ENCODE measurements around the gene ZFHX3. TPM values are rescaled to one million over a fixed set of nuclear protein-coding genes. Genes with fewer than 3 reads are reported as not detected.

The ZFHX3 gene
- total and polyA plus RNA-seq, 2 experiments from 2014 or later = 2.8 to 3.9 TPM

GRCh38 chr16:72945611-72946010, 102.3 kb downstream of the ZFHX3 start:
- Histone ChIP-seq H3K9me2 (ENCODE audit: insufficient read depth) (no peaks in the 10 kb centered on the region), H3K4me2 (ENCODE audit: unreplicated experiment) (no peak overlapping the region), H2AFZ (no peak overlapping the region), H3F3A (ENCODE audit: insufficient read depth) (no peaks in the 10 kb centered on the region), H3K4me3 (no peak overlapping the region), H3K27ac (no peak overlapping the region), H3K4me1 (ENCODE audit: insufficient read depth) (no peaks in the 10 kb centered on the region), H3K27me3 (replicated peaks; ENCODE audit: insufficient read depth) (no peaks in the 10 kb centered on the region), H3K9ac (no peak overlapping the region), H3K36me3 (ENCODE audit: low read depth) (no peaks in the 10 kb centered on the region; the same call in 1 of the 2 replicates), H3K9me3 (ENCODE audit: low read depth) (no peaks in the 10 kb centered on the region), H3K79me2 (ENCODE audit: insufficient read depth) (peaks cover 86% of the 10 kb centered on the region), H4K20me1 (ENCODE audit: insufficient read depth) (peaks cover 8% of the 10 kb centered on the region; the same call in 1 of the 2 replicates)
- TF ChIP-seq EZH2 (IDR thresholded peaks at IDR 0.05; ENCODE audit: insufficient read depth, poor library complexity, severe bottlenecking) (no peak), EZH2phosphoT487 (IDR thresholded peaks at IDR 0.05; ENCODE audit: insufficient read depth, low read depth) (no peak)
- 98% methylated on average over 8 of the region's 8 CpGs for WGBS, 2 experiments (ENCODE audit: low coverage in 1 of 2, low lambda C conversion rate in 2 of 2, missing lambda C conversion rate in 2 of 2)
- in situ Hi-C loops (cut with MboI) = no loop called here
- DNase-seq = no peak

DNA sequence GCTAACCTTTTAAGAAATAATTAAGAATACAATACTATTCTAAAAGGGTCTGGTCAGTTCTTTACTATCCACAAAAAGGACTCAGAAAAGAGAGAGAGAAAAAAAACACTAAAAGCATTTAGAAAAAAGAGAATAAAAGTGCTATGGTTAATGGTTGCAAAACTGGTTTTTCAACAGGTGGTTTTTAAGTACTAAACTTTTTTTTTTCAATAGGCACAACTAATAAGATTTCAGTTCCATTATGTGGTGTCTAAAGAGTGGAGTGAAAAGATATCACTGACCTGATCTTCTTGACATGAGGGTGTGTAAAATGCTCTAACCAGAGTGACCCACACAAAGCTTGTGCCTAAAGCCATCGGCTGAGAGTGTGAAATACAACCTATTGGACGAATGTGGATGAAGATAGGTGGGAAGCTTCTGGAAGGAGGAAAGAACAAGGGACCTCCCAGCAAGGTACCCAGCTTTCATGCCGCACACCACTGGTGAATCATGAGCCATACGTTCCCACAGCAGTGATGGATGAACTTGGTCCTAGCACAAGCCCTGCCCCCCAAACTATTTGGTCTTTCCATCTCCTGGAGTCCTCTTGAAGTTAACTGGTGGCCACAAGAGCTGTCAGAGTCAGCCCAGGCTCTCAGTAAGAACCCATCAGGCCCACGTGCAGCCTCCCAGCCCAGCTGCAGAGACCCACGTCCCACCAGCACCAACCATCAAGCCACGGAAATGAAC, 103.0 kb downstream of the ZFHX3 start:
- 0 out of 2 replicates have a peak, but pooled peaks cover under 1% of the 10 kb centered on the region for H3F3A ChIP-seq (ENCODE audit: insufficient read depth)
- H2AFZ ChIP-seq = no peak overlapping the region
- H3K4me3 ChIP-seq = no peak overlapping the region
- no peak for DNase-seq
- no peaks in the 10 kb centered on the region for H3K9me2 ChIP-seq (ENCODE audit: insufficient read depth)
- WGBS, 2 experiments (ENCODE audit: low coverage in 1 of 2, low lambda C conversion rate in 2 of 2, missing lambda C conversion rate in 2 of 2) = 87 to 88% methylated on average over 7 of the region's 7 CpGs
- H3K9ac ChIP-seq = no peak overlapping the region
- in situ Hi-C loops (cut with MboI) = no loop called here
- no peaks in the 10 kb centered on the region for H3K36me3 ChIP-seq (ENCODE audit: low read depth)
- H3K79me2 ChIP-seq (ENCODE audit: insufficient read depth) = peaks cover 86% of the 10 kb centered on the region
- 0 out of 2 replicates have a peak, but pooled peaks cover under 1% of the 10 kb centered on the region for H3K4me1 ChIP-seq (ENCODE audit: insufficient read depth)
- H4K20me1 ChIP-seq (ENCODE audit: insufficient read depth) = peaks cover 8% of the 10 kb centered on the region; the same call in 1 of the 2 replicates
- H3K27me3 ChIP-seq (replicated peaks; ENCODE audit: insufficient read depth) = no peaks in the 10 kb centered on the region
- H3K9me3 ChIP-seq (ENCODE audit: low read depth) = no peaks in the 10 kb centered on the region
- no peak overlapping the region for H3K4me2 ChIP-seq (ENCODE audit: unreplicated experiment)
- H3K27ac ChIP-seq = no peak overlapping the region
- TF ChIP-seq EZH2phosphoT487 (IDR thresholded peaks at IDR 0.05; ENCODE audit: insufficient read depth, low read depth) (no peak), EZH2 (IDR thresholded peaks at IDR 0.05; ENCODE audit: insufficient read depth, poor library complexity, severe bottlenecking) (no peak)

DNA sequence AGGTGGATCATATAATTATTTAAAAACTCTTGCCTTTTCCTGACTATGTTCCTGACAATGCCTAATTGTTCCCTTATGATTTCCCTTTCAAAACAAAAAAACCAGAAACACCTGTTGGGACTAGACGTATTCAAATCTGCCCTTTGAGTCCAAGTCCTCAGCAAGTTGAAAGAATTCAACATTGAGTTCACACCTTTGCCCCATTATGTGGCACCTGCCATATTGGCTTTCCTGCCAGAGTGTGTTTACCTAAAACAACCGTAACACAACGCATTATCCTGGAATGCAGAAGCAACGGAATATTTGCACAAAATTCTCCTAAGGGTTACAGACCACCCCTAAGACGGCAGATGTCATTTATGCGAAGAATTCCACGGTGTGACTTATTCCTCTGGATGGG, 105.9 kb downstream of the ZFHX3 start:
- TF ChIP-seq EZH2phosphoT487 (IDR thresholded peaks at IDR 0.05; ENCODE audit: insufficient read depth, low read depth) (no peak), EZH2 (IDR thresholded peaks at IDR 0.05; ENCODE audit: insufficient read depth, poor library complexity, severe bottlenecking) (no peak)
- H3K79me2 ChIP-seq (ENCODE audit: insufficient read depth) = peaks cover 89% of the 10 kb centered on the region

GRCh38 chr16:72940886-72941285, 107.0 kb downstream of the ZFHX3 start:
- H4K20me1 ChIP-seq (ENCODE audit: insufficient read depth) = peaks cover 8% of the 10 kb centered on the region; the same call in 1 of the 2 replicates
- no peak overlapping the region for H3K4me3 ChIP-seq
- H3K4me1 ChIP-seq (ENCODE audit: insufficient read depth) = peaks cover 22% of the 10 kb centered on the region
- no peak overlapping the region for H3K9ac ChIP-seq
- no peak overlapping the region for H2AFZ ChIP-seq
- H3K27me3 ChIP-seq (replicated peaks; ENCODE audit: insufficient read depth) = no peaks in the 10 kb centered on the region
- H3K36me3 ChIP-seq (ENCODE audit: low read depth) = no peaks in the 10 kb centered on the region
- peaks cover 25% of the 10 kb centered on the region for H3F3A ChIP-seq (ENCODE audit: insufficient read depth)
- no peak for DNase-seq
- in situ Hi-C loops (cut with MboI) = no loop called here
- TF ChIP-seq EZH2phosphoT487 (IDR thresholded peaks at IDR 0.05; ENCODE audit: insufficient read depth, low read depth) (no peak), EZH2 (IDR thresholded peaks at IDR 0.05; ENCODE audit: insufficient read depth, poor library complexity, severe bottlenecking) (no peak)
- no peak overlapping the region for H3K4me2 ChIP-seq (ENCODE audit: unreplicated experiment)
- no peak overlapping the region for H3K27ac ChIP-seq
- WGBS, 2 experiments (ENCODE audit: low coverage in 1 of 2, low lambda C conversion rate in 2 of 2, missing lambda C conversion rate in 2 of 2) = 95 to 96% methylated on average over 5 of the region's 5 CpGs
- no peaks in the 10 kb centered on the region for H3K9me3 ChIP-seq (ENCODE audit: low read depth)
- peaks cover 89% of the 10 kb centered on the region for H3K79me2 ChIP-seq (ENCODE audit: insufficient read depth)
- H3K9me2 ChIP-seq (ENCODE audit: insufficient read depth) = no peaks in the 10 kb centered on the region

More for the DNA sequence above, 105.9 kb downstream of the ZFHX3 start:
- no peak overlapping the region for H3K4me2 ChIP-seq (ENCODE audit: unreplicated experiment)
- H3K27ac ChIP-seq = no peak overlapping the region
- peaks cover 22% of the 10 kb centered on the region for H3K4me1 ChIP-seq (ENCODE audit: insufficient read depth)
- no peak overlapping the region for H2AFZ ChIP-seq
- H3K36me3 ChIP-seq (ENCODE audit: low read depth) = no peaks in the 10 kb centered on the region
- H3K9me3 ChIP-seq (ENCODE audit: low read depth) = no peaks in the 10 kb centered on the region
- H3K9me2 ChIP-seq (ENCODE audit: insufficient read depth) = no peaks in the 10 kb centered on the region
- H3K9ac ChIP-seq = no peak overlapping the region
- H3K27me3 ChIP-seq (replicated peaks; ENCODE audit: insufficient read depth) = no peaks in the 10 kb centered on the region
- no peak for DNase-seq
- in situ Hi-C loops (cut with MboI) = no loop called here
- peaks cover 25% of the 10 kb centered on the region for H3F3A ChIP-seq (ENCODE audit: insufficient read depth)
- peaks cover 8% of the 10 kb centered on the region; the same call in 1 of the 2 replicates for H4K20me1 ChIP-seq (ENCODE audit: insufficient read depth)
- 97 to 98% methylated on average over 7 of the region's 7 CpGs for WGBS, 2 experiments (ENCODE audit: low coverage in 1 of 2, low lambda C conversion rate in 2 of 2, missing lambda C conversion rate in 2 of 2)
- H3K4me3 ChIP-seq = no peak overlapping the region

All from GM23248 (cell line).